ENCODE data around the gene AP2S1.

Gene AP2S1

GRCh38 chr19:46867170-46867569 is 16.5 kb upstream of the AP2S1 start:
- peak; percentile 47 for DNase-seq

DNA sequence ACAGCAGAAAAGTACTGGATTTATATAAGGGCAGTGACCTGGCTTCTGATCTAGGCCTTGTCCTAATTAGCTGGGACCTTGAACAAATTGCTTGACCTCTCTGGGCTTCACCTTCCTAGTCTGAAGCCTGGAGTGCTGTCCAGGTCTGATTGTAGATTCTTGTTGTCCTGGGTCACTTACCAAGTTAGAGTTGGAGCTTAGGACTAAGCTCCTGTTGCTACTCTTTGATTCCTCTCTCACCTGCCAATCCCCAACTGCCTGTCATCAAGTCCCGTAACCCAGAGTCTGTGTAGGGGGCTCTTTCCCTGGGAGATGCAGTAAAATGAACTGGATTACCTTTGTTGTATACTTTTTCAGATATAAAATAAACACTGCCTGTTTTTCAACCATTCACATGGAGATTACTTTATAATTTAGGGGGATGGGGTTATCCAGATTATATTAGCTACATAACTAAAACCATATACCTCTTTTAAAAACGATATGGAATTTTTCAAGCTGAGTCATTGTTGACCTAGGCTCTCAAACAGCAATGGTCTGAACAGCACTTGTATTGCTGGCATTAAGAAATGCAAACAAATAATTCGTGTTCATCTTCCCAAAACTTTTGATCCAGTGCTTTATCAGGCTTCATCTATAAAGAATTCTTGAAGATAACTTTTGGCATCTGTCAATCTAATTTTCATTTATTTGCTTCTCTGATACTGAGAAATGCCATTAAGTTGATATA is 15.9 kb upstream of the AP2S1 start:
- peak; percentile 85 for DNase-seq

DNA sequence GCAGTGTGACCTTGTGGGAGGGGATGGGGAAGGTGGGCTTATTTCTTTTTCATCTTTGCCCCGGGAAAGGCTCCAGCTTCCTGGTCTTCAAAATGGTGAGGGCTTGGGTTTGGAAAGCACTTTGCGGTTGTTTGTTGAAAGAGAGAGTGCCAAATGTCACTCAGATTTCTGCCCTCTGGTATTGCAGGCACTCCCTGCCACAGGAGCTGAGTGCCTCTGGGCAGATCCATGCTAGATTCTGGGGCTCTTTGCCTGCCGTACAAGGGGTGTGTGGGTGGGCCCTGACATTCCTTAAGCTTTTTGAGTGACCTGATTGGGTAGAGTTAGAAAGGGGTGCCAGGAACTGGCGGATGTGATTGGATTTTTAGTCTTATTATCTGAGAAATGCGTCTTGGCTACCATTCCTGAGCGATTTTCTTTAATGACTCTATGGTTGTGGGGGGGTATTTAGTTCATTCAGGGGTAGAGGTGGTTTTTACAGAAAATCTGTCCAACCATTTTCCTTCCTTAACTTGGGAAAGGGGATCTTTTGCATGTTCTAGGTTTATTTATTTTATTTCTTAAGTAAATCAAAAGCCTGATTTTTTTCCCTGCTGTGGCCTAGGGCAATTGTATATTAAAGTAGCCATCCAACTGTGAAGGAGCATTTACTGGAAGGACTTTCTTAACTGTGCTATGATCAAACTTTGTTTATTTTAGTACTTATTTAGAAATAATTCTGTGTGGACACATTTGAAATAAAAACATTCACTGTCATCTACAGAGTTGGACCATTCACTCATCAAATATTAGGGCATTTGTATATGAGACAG is 13.4 kb upstream of the AP2S1 start:
- peak; percentile 37 for DNase-seq

GRCh38 chr19:46862974-46863632 is 12.5 kb upstream of the AP2S1 start:
- no peak for DNase-seq

GRCh38 chr19:46862503-46862834 is 11.8 kb upstream of the AP2S1 start:
- no peak for DNase-seq

GRCh38 chr19:46861691-46862502 is 11.3 kb upstream of the AP2S1 start:
- peak; percentile 55 for DNase-seq

DNA sequence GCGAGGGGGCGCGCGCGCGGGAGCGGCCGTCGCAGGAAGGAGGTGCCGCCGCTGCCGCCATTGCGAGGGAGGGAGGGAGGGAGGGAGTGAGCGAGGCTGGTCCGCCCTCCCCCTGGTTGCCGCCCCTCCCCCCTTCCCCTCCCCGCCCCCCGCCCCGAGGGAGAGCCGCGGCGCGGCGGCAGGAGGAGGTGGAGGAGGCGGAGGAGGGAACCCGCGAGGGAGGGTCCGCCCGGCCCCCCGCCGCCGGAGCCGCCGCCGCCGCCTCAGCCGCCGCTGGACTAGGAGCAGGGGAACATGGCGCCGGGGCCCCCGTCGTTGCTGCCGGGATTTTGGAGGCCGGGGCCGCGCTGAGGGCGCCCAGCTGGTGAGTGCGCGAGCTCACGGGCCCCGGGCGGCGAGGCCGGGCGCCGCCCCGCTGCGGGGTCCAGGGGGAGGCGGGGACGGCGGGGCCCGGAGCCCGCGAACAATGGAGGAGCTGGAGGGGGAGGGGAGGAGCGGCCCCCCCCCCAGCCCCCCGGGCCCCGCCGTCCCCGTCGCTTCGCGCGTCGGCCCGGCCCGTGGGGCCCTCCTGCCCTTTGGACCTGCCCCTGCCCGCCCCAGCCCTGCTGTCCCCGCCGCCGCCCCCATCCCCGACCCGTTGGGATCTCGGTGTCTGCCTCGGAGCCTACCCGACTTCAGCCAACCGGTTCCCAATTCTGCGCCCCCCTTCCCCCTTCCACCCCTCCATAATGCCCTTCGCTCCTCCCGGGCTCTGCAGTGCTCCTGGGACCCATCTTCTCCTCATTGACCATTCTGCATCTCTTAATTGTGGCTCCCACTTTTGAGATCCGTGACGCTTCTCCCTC is 10.4 kb upstream of the AP2S1 start, which contains the start of gene ARHGAP35:
TSS of gene ARHGAP35 (plus strand) at position 152 of the 845 bp plus-strand sequence. CDS start 57,679 bp downstream, outside the sequence.
- DNase-seq, result no peak

DNA sequence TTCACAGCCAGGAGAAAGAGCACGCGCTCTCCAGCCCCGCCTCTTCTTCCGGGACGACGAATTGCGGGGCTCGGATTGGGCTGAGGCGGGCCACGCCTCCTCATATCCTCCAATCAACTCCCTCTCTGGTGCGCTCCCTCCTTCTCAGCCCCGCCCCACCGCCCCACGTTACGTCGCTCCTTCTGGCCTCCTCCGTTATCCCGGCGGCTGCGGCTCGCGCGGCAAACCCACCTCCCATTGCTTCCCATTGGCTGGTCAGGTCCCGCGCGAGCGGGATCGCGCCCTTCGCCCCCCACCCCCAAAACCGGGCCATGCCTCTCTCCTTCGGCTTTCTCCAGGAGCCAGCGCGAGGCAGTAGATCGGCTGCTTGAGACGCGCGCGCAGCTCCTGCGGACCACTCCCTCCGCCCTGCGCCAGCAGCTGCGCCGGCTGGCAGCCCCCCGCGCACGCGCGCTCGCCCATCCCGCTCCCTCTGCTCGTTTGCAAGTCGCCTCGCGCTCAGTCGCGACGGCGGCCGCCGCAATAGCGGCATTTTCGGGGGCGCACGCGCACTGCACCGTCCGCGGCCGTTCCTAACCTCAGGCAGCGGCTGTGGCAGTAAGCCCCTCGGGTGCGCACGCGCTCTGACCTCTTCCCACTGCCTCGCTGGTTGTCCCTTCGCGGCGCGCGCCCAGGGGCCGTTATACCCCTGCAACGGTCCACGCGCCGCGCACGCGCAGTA is 9.6 kb upstream of the AP2S1 start:
- DNase-seq, result peak; percentile 100

- peak; percentile 96 for DNase-seq
Observed at GRCh38 chr19:46859637-46860124, 9.0 kb upstream of the AP2S1 start.

GRCh38 chr19:46856062-46857022 is 5.7 kb upstream of the AP2S1 start:
- DNase-seq, result peak; percentile 97

- peak; percentile 53 for DNase-seq
Observed at GRCh38 chr19:46854698-46855097, 4.1 kb upstream of the AP2S1 start.

DNA sequence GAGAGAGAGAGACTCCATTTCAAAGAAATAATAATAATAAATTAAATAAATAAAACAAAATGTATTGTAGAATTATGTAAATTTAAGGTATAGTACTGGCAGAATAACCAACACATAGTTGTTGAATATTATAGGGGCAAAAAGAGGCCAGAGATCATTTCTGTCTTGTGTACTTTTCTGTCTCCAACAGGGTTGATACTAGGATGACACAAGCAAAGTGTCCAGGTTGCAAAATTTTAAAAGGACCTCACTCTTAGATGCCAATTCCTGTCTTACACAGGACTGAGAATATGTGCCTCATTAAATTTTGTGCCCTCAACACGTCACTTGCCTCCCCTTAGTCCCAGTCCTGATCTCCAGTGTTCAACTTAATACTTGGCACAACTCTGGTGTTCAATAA is 2.2 kb upstream of the AP2S1 start:
- no peak for DNase-seq

GRCh38 chr19:46849610-46850009 is 1.0 kb downstream of the AP2S1 start:
- no peak for DNase-seq

- no peak for DNase-seq
Observed at GRCh38 chr19:46848389-46848788, 2.3 kb downstream of the AP2S1 start.

DNA sequence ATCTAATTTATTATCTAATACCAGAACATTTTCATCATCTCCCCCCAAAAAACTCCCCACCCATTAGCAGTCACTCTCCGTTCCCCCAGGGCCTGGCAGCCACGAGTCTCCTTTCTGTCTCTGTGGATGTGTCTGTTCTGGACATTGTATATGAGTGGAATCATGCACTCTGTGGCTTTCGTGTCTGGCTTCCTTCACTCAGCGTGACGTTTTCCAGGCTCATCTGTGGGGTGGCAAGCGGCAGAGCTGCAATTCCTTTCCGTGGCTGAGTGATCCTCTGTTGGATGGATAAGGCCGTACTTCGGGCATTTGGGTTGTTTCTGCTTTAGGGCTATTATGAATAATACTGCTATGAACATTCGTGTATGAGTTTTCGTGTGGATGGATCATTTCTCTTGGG is 3.1 kb downstream of the AP2S1 start:
- no peak for DNase-seq

DNA sequence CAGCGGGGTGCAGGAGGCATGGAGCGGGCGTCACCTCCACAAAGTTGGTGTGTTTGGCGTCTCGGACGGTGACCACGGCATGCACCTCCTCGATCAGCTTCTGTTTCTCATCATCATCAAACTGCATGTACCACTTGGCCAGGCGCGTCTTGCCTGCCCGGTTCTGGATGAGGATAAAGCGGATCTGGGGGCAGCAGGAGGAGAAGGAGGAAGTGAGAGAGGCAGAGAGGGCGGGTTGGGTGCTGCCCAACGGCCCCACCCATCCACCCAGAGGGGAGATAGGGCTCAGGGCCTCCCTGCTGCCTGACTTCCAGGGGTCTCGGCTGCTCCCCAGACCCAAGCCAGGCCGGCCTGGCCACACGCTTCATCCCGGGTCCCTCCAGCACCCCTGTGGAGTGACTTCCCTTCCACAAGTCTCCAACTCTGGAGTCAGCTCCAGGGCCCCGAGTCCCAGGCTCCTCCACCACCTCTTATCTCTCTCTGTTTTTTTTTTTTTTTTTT is 4.6 kb downstream of the AP2S1 start:
- no peak for DNase-seq

DNA sequence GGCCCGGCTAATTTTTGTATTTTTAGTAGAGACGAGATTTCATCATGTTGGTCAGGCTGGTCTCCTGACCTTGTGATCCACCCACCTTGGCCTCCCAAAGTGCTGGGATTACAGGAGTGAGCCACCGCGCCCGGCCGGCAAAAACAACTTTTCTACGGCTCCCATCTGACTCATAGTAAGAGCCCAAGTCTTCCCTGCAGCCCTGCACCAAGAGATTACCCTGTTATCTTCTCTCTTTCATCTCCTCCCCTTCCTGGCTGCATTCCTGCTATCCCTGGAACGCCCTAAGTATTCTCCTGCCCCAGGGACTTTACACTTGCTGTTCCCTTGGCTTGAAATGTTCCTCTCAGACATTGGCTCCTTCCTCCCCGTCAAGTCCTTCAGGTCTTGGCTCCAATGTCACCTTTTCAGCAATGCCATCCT is 6.6 kb downstream of the AP2S1 start:
- no peak for DNase-seq

GRCh38 chr19:46842791-46843190 is 7.9 kb downstream of the AP2S1 start:
- no peak for DNase-seq

DNA sequence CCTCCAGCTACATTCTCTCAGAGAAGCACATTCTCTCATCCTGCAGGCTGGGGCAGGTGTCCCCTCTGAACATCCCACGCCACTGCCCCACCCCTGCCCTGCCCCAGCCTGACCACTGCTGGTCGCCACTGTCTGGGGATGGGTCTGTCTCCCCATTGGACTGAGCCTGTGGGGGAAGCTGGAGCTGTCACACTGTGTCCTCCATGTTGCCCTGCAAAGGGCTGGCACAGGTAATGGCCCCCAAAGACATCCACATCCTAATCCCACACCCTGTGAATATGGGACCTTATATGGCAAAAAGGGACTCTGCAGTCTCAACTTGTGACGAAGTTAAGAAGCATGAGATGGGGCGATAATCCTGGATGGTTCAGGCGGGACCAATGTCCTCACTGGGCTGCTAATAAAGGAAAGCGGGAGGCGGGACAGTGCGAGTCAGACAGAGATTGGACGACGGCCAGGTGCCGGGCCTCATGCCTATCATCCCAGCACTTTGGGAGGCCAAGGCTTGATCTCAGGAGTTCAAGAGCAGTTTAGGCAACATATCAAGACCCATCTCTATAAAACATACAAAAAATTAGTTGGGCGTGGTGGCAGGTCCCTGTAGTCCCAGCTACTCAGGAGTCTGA is 9.1 kb downstream of the AP2S1 start:
- peak; percentile 28 for DNase-seq
